ENCODE data around the gene IPO8.

GRCh38 chr12:30719060-30719459 lies 23.4 kb upstream of the IPO8 start:
- TF ChIP-seq CTCF (conservative IDR thresholded peaks at IDR 0.05; ENCODE audit: low read depth, low read length) (no peak), RAD21 (IDR thresholded peaks at IDR 0.05; ENCODE audit: low read length) (no peak), CEBPB (IDR thresholded peaks at IDR 0.05; ENCODE audit: low read depth, low read length) (no peak), POLR2A (IDR thresholded peaks at IDR 0.05; ENCODE audit: low read depth, low read length) (no peak), FOS (IDR thresholded peaks at IDR 0.05; ENCODE audit: low read depth, low read length) (no peak), MAFK (IDR thresholded peaks at IDR 0.05; ENCODE audit: low read depth, low read length) (peak; percentile 93), MXI1 (IDR thresholded peaks at IDR 0.05; ENCODE audit: borderline replicate concordance, low read depth, low read length) (no peak), SMC3 (IDR thresholded peaks at IDR 0.05; ENCODE audit: low read depth, low read length) (no peak), RCOR1 (IDR thresholded peaks at IDR 0.05; ENCODE audit: insufficient replicate concordance, low read length) (no peak), RFX5 (IDR thresholded peaks at IDR 0.05; ENCODE audit: low read depth, low read length) (no peak), BHLHE40 (IDR thresholded peaks at IDR 0.05; ENCODE audit: low read depth, low read length) (no peak)
- TF ChIP-seq, protein P1, sequence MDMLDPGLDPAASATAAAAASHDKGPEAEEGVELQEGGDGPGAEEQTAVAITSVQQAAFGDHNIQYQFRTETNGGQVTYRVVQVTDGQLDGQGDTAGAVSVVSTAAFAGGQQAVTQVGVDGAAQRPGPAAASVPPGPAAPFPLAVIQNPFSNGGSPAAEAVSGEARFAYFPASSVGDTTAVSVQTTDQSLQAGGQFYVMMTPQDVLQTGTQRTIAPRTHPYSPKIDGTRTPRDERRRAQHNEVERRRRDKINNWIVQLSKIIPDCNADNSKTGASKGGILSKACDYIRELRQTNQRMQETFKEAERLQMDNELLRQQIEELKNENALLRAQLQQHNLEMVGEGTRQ (IDR thresholded peaks at IDR 0.05; ENCODE audit: low read depth, low read length), result no peak

All from IMR-90 (cell line).